Smooth muscle cell (in vitro differentiated cells): ENCODE data around the gene FETUB. TPM values are rescaled to one million over a fixed set of nuclear protein-coding genes. Genes with fewer than 3 reads are reported as not detected.

Experiments
- DNase-seq: peaks from one replicate; lab custom pipeline; 2025; ENCODE audit not compliant: unreplicated experiment; lab: John Stamatoyannopoulos, UW
- H2AFZ ChIP-seq: fragments of 200-600 bp; sonication (generic); 2 replicates; pipeline ENCODE4 v1.6.0; 2016; ENCODE audit warnings: antibody characterized with exemption, low read depth, mild to moderate bottlenecking
- H3F3A ChIP-seq: fragments of 200-600 bp; sonication (generic); 2 replicates; pipeline ENCODE4 v1.6.0; 2017; ENCODE audit warnings: antibody characterized with exemption, low read depth
- H3K27ac ChIP-seq: fragments of 200-600 bp; sonication (generic); 2 replicates; pipeline ENCODE4 v1.5.1; 2016; ENCODE audit warnings: low read depth, mild to moderate bottlenecking
- H3K27me3 ChIP-seq: fragments of 200-600 bp; sonication (generic); 2 replicates; pipeline ENCODE4 v1.6.1; 2016; ENCODE audit warnings: low read depth, mild to moderate bottlenecking
- H3K36me3 ChIP-seq: fragments of 200-600 bp; sonication (generic); 2 replicates; pipeline ENCODE4 v1.5.1; 2016; ENCODE audit warnings: low read depth
- H3K4me1 ChIP-seq: fragments of 200-600 bp; sonication (generic); 2 replicates; pipeline ENCODE4 v1.5.1; 2016; ENCODE audit warnings: low read depth
- H3K4me2 ChIP-seq: fragments of 200-600 bp; sonication (generic); 2 replicates; pipeline ENCODE4 v1.6.0; 2016; ENCODE audit warnings: mild to moderate bottlenecking
- H3K4me3 ChIP-seq: fragments of 200-600 bp; sonication (generic); 2 replicates; pipeline ENCODE4 v1.5.1; 2016; ENCODE audit warnings: mild to moderate bottlenecking
- H3K79me2 ChIP-seq: fragments of 200-600 bp; sonication (generic); 2 replicates; pipeline ENCODE4 v1.6.0; 2016; ENCODE audit warnings: low read depth, mild to moderate bottlenecking
- H3K9ac ChIP-seq: fragments of 200-600 bp; sonication (generic); 2 replicates; pipeline ENCODE4 v1.6.0; 2016; ENCODE audit warnings: low read depth
- H3K9me3 ChIP-seq: fragments of 200-600 bp; sonication (generic); replicated peaks from 2 replicates; pipeline ENCODE4 v1.5.1; 2016; ENCODE audit warnings: low read depth
- H4K20me1 ChIP-seq: fragments of 200-600 bp; sonication (generic); 2 replicates; pipeline ENCODE4 v1.6.0; 2016; ENCODE audit warnings: low read depth
- CTCF ChIP-seq: fragments of 200-600 bp; sonication (generic); IDR thresholded peaks from 2 replicates; pipeline ENCODE4 v1.5.1; 2017; ENCODE audit warnings: borderline replicate concordance, mild to moderate bottlenecking, antibody characterized with exemption; ENCODE audit not compliant: insufficient read depth, poor library complexity, severe bottlenecking
- WGBS: methylation state at CpG from one replicate; pipeline ENCODE4 v1.1.7; 2016; ENCODE audit warnings: low lambda C conversion rate; 5-methylcytosine and 5-hydroxymethylcytosine counted together
- polyA plus RNA-seq: library from polyadenylated mRNA; unstranded; fragments of >200 nt; fragmentation: Nextera tagmentation; extraction: Ambion mirVana; gene quantifications from 2 replicates; pipeline ENCODE4 v1.2.1, GENCODE V29; 2016
- total RNA-seq: library from RNA; depleted of rRNA; stranded (reverse); fragments of >200 nt; gene quantifications from 2 replicates; pipeline ENCODE4 v1.2.3, GENCODE V29; 2014

The FETUB gene
- total and polyA plus RNA-seq, 2 experiments from 2014 or later, result 1.9 TPM; not detected in 1

GRCh38 chr3:186593862-186594261 is 46.3 kb upstream of the FETUB start:
- H4K20me1 ChIP-seq, result no peaks in the 10 kb centered on the region
- no peaks in the 10 kb centered on the region for H3K27me3 ChIP-seq
- WGBS, result 97% methylated on average over 3 of the region's 3 CpGs

GRCh38 chr3:186594591-186595113 is 45.5 kb upstream of the FETUB start:
- Histone ChIP-seq H3K9me3 (no peaks in the 10 kb centered on the region), H3K4me3 (no peak overlapping the region), H3K79me2 (no peaks in the 10 kb centered on the region), H3F3A (no peaks in the 10 kb centered on the region), H3K4me1 (no peaks in the 10 kb centered on the region), H3K36me3 (no peaks in the 10 kb centered on the region), H2AFZ (no peak overlapping the region), H3K4me2 (no peak overlapping the region), H3K27ac (no peak overlapping the region), H3K27me3 (no peaks in the 10 kb centered on the region), H3K9ac (no peak overlapping the region), H4K20me1 (no peaks in the 10 kb centered on the region)
- no peak for DNase-seq
- no peak for TF ChIP-seq CTCF
- 88% methylated on average over 6 of the region's 6 CpGs for WGBS

More at GRCh38 chr3:186593862-186594261, 46.3 kb upstream of the FETUB start:
- no peak overlapping the region for H3K4me2 ChIP-seq
- no peak for DNase-seq
- H3F3A ChIP-seq, result no peaks in the 10 kb centered on the region
- H3K79me2 ChIP-seq, result no peaks in the 10 kb centered on the region
- H3K9me3 ChIP-seq, result no peaks in the 10 kb centered on the region
- no peak overlapping the region for H2AFZ ChIP-seq
- no peak overlapping the region for H3K27ac ChIP-seq
- no peak overlapping the region for H3K4me3 ChIP-seq
- H3K4me1 ChIP-seq, result no peaks in the 10 kb centered on the region
- H3K36me3 ChIP-seq, result no peaks in the 10 kb centered on the region
- TF ChIP-seq CTCF, result no peak
- H3K9ac ChIP-seq, result no peak overlapping the region

- H3K27me3 ChIP-seq, result no peaks in the 10 kb centered on the region
- no peak overlapping the region for H2AFZ ChIP-seq
- no peak overlapping the region for H3K9ac ChIP-seq
- 48% methylated on average over 17 of the region's 17 CpGs for WGBS
- H3K4me3 ChIP-seq, result no peak overlapping the region
- no peak for DNase-seq
- no peaks in the 10 kb centered on the region for H3F3A ChIP-seq
- no peaks in the 10 kb centered on the region for H3K4me1 ChIP-seq
- no peaks in the 10 kb centered on the region for H3K36me3 ChIP-seq
- no peaks in the 10 kb centered on the region for H3K9me3 ChIP-seq
- H3K27ac ChIP-seq, result no peak overlapping the region
- H3K4me2 ChIP-seq, result peak overlapping the region; percentile 4
- H3K79me2 ChIP-seq, result no peaks in the 10 kb centered on the region
- no peaks in the 10 kb centered on the region for H4K20me1 ChIP-seq
- no peak for TF ChIP-seq CTCF
Observed at GRCh38 chr3:186596568-186597287, 43.5 kb upstream of the FETUB start.
